SK-N-SH treated with all-trans-retinoic acid at 6 μM for 48 hours (cell line): ENCODE measurements around the gene VMP1.

Experiments used
- CSDC2 ChIP-seq: fragments of 250-450 bp; sonication (Bioruptor Pico); IDR thresholded peaks from 2 replicates; pipeline ENCODE4 v1.5.0; 2020; ENCODE audit warnings: mild to moderate bottlenecking, moderate library complexity
- ESRRG ChIP-seq: fragments of 250-450 bp; sonication (Bioruptor Pico); IDR thresholded peaks from 2 replicates; pipeline ENCODE4 v1.6.1; 2021; ENCODE audit warnings: mild to moderate bottlenecking
- RARB ChIP-seq: fragments of 250-450 bp; sonication (Bioruptor Pico); IDR thresholded peaks from 2 replicates; pipeline ENCODE4 v1.8.0; 2021; ENCODE audit warnings: mild to moderate bottlenecking, moderate library complexity
- TCF4 ChIP-seq: fragments of 250-450 bp; sonication (Bioruptor Pico); IDR thresholded peaks from 2 replicates; pipeline ENCODE4 v1.8.0; 2021; ENCODE audit warnings: mild to moderate bottlenecking, moderate library complexity, borderline replicate concordance
- ZFP3 ChIP-seq: fragments of 250-450 bp; sonication (Bioruptor Pico); IDR thresholded peaks from 2 replicates; pipeline ENCODE4 v1.5.0; 2020; ENCODE audit warnings: mild to moderate bottlenecking, moderate library complexity

DNA sequence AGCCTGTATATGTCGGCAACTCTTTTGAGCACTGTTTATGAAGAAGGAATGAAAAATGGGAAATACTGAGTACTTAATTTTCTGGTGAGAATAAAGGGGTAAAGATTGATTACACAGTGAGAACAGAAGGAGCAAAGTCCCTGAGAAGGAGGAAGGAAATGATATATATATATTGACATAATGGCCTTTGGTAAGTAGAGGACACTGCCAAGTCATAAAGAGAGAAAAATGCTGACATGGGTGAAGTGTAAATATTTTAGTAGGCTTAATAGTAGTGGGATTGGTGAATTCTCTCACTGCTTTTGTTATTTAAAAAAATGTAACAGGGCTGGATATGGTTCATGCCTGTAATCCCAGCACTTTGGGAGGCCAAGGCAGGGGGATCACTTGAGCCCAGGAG lies 16.2 kb downstream of the VMP1 start:
- TF ChIP-seq ZFP3 (CRISPR knock-in tag) (no peak), TCF4 (CRISPR knock-in tag) (no peak), CSDC2 (CRISPR knock-in tag) (no peak), ESRRG (CRISPR knock-in tag) (no peak), RARB (CRISPR knock-in tag) (no peak)
